Astrocyte (in vitro differentiated cells and primary cell): ENCODE results near the gene POLR2L. TPM values are rescaled to one million over a fixed set of nuclear protein-coding genes. Genes with fewer than 3 reads are reported as not detected.

Experiments used
- DNase-seq: peaks from one replicate; pipeline ENCODE4 v3.0.0-alpha.2; 2010; ENCODE audit warnings: low read depth
- FAIRE-seq: peaks from 2 replicates; lab custom pipeline; 2011; peaks lifted over from hg19 to GRCh38; lab: Jason Lieb, UNC
- H2AFZ ChIP-seq: 2 replicates; pipeline ENCODE4 v1.6.0; 2012; ENCODE audit warnings: low read depth, low read length, inconsistent platforms
- H3K27ac ChIP-seq: 2 replicates; pipeline ENCODE4 v1.5.1; 2011; ENCODE audit warnings: low read depth, low read length, inconsistent platforms
- H3K27me3 ChIP-seq: 2 replicates; pipeline ENCODE4 v1.6.0; 2011; ENCODE audit warnings: low read length, inconsistent platforms; ENCODE audit not compliant: insufficient read depth
- H3K36me3 ChIP-seq: 2 replicates; pipeline ENCODE4 v1.5.1; 2011; ENCODE audit warnings: low read length, inconsistent platforms; ENCODE audit not compliant: insufficient read depth
- H3K4me1 ChIP-seq: 2 replicates; pipeline ENCODE4 v1.5.1; 2011; ENCODE audit warnings: low read length, inconsistent platforms; ENCODE audit not compliant: insufficient read depth
- H3K4me2 ChIP-seq: 2 replicates; pipeline ENCODE4 v1.6.0; 2012; ENCODE audit warnings: low read length, inconsistent platforms
- H3K4me3 ChIP-seq: 2 replicates; pipeline ENCODE4 v1.5.1; 2011; ENCODE audit warnings: low read depth, mild to moderate bottlenecking, low read length, inconsistent platforms; ENCODE audit not compliant: insufficient read depth
- H3K79me2 ChIP-seq: 2 replicates; pipeline ENCODE4 v1.6.0; 2012; ENCODE audit warnings: mild to moderate bottlenecking, low read length, inconsistent platforms; ENCODE audit not compliant: insufficient read depth
- H3K9ac ChIP-seq: 2 replicates; pipeline ENCODE4 v1.6.0; 2012; ENCODE audit warnings: mild to moderate bottlenecking, low read length, inconsistent platforms
- H3K9me3 ChIP-seq: 2 replicates; pipeline ENCODE4 v1.5.1; 2012; ENCODE audit warnings: low read depth, mild to moderate bottlenecking, low read length, inconsistent platforms; ENCODE audit not compliant: insufficient read depth
- H4K20me1 ChIP-seq: 2 replicates; pipeline ENCODE4 v1.6.0; 2012; ENCODE audit warnings: low read length, inconsistent platforms; ENCODE audit not compliant: insufficient read depth
- H3K27ac Mint-ChIP-seq: one replicate; pipeline ENCODE4 v1.8.0; 2021; ENCODE audit warnings: mild to moderate bottlenecking, mixed read lengths; ENCODE audit not compliant: unreplicated experiment
- H3K27me3 Mint-ChIP-seq: one replicate; pipeline ENCODE4 v1.8.0; 2021; ENCODE audit warnings: low read depth, mixed read lengths; ENCODE audit not compliant: unreplicated experiment
- H3K36me3 Mint-ChIP-seq: one replicate; pipeline ENCODE4 v1.8.0; 2021; ENCODE audit warnings: low read depth, mixed read lengths; ENCODE audit not compliant: unreplicated experiment
- H3K4me1 Mint-ChIP-seq: one replicate; pipeline ENCODE4 v1.8.0; 2021; ENCODE audit warnings: low read depth, mixed read lengths; ENCODE audit not compliant: unreplicated experiment
- H3K4me3 Mint-ChIP-seq: one replicate; pipeline ENCODE4 v1.8.0; 2021; ENCODE audit warnings: mild to moderate bottlenecking, moderate library complexity, mixed read lengths; ENCODE audit not compliant: unreplicated experiment
- H3K9me3 Mint-ChIP-seq: one replicate; pipeline ENCODE4 v1.8.0; 2021; ENCODE audit warnings: mild to moderate bottlenecking, mixed read lengths; ENCODE audit not compliant: unreplicated experiment
- CTCF ChIP-seq: IDR thresholded peaks from 2 replicates; pipeline ENCODE4 v1.5.1; 2011; ENCODE audit warnings: low read depth, mild to moderate bottlenecking, inconsistent platforms, low read length, moderate library complexity; ENCODE audit not compliant: insufficient read depth
- EZH2 ChIP-seq: IDR thresholded peaks from 2 replicates; pipeline ENCODE4 v1.6.1; 2012; ENCODE audit warnings: mild to moderate bottlenecking, low read length, inconsistent platforms; ENCODE audit not compliant: insufficient read depth
- total RNA-seq: library from RNA; stranded (reverse); gene quantifications from 2 replicates; pipeline ENCODE4 v1.2.1, GENCODE V29; 2021

The POLR2L gene
- total RNA-seq, 1 donor from 2014 or later: 212 TPM

GRCh38 chr11:803770-804598 lies 38.3 kb downstream of the POLR2L start:
- peaks cover 35% of the 10 kb centered on the region for H3K79me2 ChIP-seq
- H3K4me2 ChIP-seq: peak overlapping the region; percentile 93
- no peak overlapping the region for H3K27ac ChIP-seq
- no peaks in the 10 kb centered on the region for H3K27me3 Mint-ChIP-seq
- TF ChIP-seq CTCF: no peak
- TF ChIP-seq EZH2: no peak
- H4K20me1 ChIP-seq: peaks cover 20% of the 10 kb centered on the region
- no peaks in the 10 kb centered on the region for H3K9me3 ChIP-seq
- FAIRE-seq (no peak), DNase-seq (no peak)
- no peaks in the 10 kb centered on the region for H3K4me1 Mint-ChIP-seq
- no peaks in the 10 kb centered on the region for H3K27me3 ChIP-seq
- no peaks in the 10 kb centered on the region for H3K36me3 ChIP-seq
- peak overlapping the region; percentile 2 for H2AFZ ChIP-seq
- H3K4me3 Mint-ChIP-seq: peak overlapping the region; percentile 79
- H3K9me3 Mint-ChIP-seq: no peaks in the 10 kb centered on the region
- no peak overlapping the region for H3K27ac Mint-ChIP-seq
- peak overlapping the region; percentile 57 for H3K4me3 ChIP-seq
- no peaks in the 10 kb centered on the region for H3K36me3 Mint-ChIP-seq
- H3K4me1 ChIP-seq: peaks cover 26% of the 10 kb centered on the region
- H3K9ac ChIP-seq: peak overlapping the region; percentile 71

GRCh38 chr11:803467-803742 lies 38.9 kb downstream of the POLR2L start:
- peaks cover 29% of the 10 kb centered on the region for H3K79me2 ChIP-seq
- no peaks in the 10 kb centered on the region for H3K4me1 Mint-ChIP-seq
- DNase-seq: no peak
- no peaks in the 10 kb centered on the region for H3K9me3 Mint-ChIP-seq
- H3K9me3 ChIP-seq: no peaks in the 10 kb centered on the region
- H3K4me2 ChIP-seq: peak overlapping the region; percentile 93
- no peak overlapping the region for H2AFZ ChIP-seq
- no peaks in the 10 kb centered on the region for H3K36me3 ChIP-seq
- H3K9ac ChIP-seq: peak overlapping the region; percentile 71
- H3K27me3 Mint-ChIP-seq: no peaks in the 10 kb centered on the region
- no peaks in the 10 kb centered on the region for H3K27me3 ChIP-seq
- no peak overlapping the region for H3K4me3 Mint-ChIP-seq
- H4K20me1 ChIP-seq: peaks cover 22% of the 10 kb centered on the region
- no peak for FAIRE-seq
- no peak overlapping the region for H3K27ac Mint-ChIP-seq
- peaks cover 22% of the 10 kb centered on the region for H3K4me1 ChIP-seq
- no peak overlapping the region for H3K27ac ChIP-seq
- H3K36me3 Mint-ChIP-seq: no peaks in the 10 kb centered on the region
- no peak overlapping the region for H3K4me3 ChIP-seq
- TF ChIP-seq EZH2: no peak
- no peak for TF ChIP-seq CTCF
